GM19238 (cell line): ENCODE data around the gene ACADM.
"Not testable (repeated sequence)": the region's sequence is repeated elsewhere in the genome, so short reads cannot be mapped to it uniquely, and the experiment has no call there.

Source experiments
- DNase-seq: peaks from one replicate; pipeline ENCODE4 v3.0.0; 2011; ENCODE audit warnings: low spot score; ENCODE audit not compliant: insufficient read length

ACADM gene

DNA sequence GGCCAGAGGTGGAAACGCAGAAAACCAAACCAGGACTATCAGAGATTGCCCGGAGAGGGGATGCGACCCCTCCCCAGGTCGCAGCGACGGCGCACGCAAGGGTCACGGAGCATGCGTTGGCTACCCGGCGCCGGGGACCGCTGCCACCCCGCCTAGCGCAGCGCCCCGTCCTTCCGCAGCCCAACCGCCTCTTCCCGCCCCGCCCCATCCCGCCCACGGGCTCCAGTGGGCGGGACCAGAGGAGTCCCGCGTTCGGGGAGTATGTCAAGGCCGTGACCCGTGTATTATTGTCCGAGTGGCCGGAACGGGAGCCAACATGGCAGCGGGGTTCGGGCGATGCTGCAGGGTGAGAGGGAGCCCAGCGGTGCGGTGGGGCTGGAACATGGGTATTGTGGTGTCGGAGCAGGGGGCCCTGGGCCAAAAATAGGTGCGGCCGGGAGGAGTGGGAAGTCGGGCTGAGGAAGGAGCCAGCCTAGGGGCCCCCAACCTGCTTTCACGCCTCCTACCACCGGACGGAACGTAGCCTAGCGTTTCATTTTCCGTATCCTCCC lies at the start of gene ACADM:
Gene ACADM (plus strand): TSS at position 238 of the 551 bp plus-strand sequence. CDS start 79 bp downstream, at position 317.
- peak; percentile 72 for DNase-seq

DNA sequence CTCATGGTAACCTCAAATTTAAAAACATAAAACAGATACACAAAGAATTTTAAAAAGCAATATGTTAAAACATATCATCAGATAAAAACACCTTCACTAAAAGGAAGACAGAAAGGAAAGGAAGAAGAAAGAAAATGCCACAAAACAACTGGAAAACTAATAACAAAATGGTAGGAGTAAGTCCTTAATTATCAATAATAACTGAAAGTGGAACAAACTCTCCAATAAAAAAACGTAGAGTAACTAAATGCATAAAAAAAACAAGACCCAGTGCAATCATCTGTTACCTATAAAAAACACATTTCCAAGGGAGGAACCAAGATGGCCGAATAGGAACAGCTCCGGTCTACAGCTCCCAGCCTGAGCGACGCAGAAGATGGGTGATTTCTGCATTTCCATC lies 47.1 kb upstream of the ACADM start:
- no peak for DNase-seq

DNA sequence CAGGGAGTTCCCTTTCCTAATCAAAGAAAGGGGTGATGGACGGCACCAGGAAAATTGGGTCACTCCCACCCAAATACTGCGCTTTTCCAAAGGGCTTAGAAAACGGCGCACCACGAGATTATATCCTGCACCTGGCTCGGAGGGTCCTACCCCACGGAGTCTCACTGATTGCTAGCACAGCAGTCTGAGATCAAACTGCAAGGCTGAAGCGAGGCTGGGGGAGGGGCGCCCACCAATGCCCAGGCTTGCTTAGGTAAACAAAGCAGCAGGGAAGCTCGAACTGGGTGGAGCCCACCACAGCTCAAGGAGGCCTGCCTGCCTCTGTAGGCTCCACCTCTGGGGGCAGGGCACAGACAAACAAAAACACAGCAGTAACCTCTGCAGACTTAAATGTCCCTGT lies 46.5 kb upstream of the ACADM start:
- not testable (repeated sequence) for DNase-seq

DNA sequence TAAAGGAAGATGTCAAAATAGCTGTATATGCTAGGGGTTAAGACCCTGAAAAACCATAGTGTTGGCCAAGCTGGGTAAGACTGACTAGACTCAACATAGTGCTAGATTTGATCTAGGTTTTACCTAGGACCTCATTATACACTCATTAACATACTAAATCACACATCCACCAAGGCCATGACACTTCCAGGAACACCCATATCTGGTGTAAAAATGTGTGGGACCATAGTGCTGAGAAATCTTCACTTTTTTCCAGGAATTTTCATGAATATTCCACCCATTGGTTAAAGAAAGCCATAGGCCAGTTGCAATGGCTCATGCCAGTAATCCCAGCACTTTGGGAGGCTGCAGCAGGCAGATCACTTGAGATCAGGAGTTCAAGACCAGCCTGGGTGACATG lies 34.0 kb upstream of the ACADM start:
- DNase-seq: no peak

DNA sequence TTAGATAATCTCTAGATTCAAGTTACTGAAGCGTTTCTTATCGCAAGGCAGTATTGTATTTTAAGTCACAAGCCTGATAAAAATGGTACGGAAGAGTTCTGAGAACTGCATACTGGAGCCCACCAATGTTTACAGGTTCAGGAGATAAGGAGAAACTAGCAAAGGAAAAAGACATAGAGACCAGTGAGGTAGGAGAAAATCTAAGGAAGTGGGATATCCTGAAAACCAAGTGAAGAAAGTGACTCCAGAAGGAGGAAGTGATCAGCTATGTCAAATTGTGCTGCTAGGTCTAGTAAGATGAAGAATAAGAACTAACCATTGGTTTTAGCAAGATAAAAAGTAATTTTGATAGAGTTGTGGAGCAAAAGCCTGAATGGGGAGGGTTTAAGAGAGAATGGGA lies 31.0 kb upstream of the ACADM start:
- DNase-seq: no peak

DNA sequence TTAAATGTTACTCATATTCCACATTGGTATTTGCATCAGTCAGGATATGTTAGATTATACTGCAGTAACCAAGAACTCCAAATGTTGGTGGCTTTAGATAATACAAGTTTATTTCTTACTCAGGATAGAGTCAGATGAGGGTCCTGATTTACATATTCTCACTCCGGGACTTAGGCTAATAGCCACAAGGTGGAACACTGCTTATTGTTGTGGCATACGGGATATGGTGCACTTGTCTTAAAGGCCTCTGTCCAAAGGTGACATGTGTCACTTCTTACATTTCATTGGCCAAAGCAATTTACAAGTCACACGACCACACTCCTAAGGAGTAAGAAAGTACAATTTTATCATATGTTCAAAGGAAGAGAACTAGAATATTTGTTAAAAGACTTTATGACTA lies 28.5 kb upstream of the ACADM start:
- DNase-seq: no peak

DNA sequence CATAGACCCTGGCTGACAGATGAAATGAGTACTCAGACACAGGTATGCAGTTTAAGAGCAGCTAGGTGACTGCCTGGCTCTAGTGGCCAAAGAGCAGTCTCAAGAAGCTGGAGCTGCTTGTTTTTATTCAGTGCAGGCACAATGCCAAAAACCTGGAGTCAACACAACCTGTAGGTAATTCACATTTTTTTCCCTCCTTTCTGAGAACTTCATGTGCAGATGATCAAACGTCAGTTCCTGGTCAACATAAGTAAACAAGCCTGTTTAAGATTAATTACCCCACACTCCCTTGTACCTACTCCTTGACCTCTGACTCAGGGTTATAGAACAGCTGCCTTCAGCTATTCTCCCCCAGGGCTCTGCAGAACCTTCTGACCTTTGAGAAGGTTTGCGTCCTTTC lies 17.3 kb upstream of the ACADM start:
- DNase-seq: no peak

DNA sequence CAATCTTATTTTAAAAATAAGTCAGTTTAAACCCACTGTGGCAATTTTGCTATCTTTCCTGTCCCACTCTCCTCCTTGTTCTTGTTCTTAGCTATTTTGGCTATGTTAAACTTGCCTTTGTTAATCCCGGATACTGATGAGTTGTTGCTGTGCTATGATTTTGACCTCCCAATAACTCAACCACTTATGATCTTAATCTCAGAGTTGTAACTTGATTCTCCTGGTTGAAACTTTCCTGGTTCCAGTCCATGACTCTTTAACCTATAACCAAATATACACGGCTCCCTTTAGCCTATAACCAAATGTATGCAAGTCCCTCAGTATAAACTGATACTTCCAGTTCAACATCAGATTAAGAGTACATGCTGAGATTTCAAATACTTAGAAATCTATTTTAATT lies 15.6 kb upstream of the ACADM start:
- DNase-seq: no peak

DNA sequence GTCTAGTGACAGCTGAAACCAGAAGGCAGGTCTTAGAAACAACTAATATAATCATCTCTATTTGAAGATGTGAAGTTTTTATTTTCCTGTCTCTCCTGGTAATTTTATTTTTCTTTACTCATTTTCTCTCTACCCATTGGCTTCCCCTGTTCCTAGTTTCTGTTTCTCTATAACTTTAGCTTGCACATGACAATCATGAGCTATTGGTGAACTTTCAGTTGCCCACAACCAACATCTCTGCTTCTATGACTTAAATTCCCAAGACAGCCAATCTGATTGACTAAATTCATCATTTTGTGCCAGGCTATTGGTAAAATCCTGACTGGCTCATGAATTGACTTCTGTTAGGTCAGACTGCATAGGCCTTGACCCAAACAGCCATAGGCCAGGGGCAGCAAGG lies 13.7 kb upstream of the ACADM start:
- no peak for DNase-seq

DNA sequence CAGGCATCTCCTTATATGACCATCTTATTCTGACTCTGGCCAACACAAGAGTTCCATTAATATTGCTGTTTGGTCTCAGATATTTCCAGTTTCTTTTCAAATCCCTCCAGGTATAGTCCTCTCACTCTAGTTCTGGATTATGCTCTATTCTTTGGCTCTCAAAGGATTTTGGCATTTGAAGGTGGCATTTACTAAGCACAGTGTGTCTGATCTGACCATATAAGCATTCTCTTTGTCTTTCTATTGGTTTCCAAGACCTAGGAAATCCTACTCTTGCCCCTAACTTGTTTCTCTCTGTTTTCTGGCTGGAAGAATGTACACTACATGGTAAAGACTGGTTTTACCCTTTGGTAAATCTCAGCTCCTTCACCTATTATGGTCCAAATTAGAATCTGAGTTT lies 12.7 kb upstream of the ACADM start:
- no peak for DNase-seq

DNA sequence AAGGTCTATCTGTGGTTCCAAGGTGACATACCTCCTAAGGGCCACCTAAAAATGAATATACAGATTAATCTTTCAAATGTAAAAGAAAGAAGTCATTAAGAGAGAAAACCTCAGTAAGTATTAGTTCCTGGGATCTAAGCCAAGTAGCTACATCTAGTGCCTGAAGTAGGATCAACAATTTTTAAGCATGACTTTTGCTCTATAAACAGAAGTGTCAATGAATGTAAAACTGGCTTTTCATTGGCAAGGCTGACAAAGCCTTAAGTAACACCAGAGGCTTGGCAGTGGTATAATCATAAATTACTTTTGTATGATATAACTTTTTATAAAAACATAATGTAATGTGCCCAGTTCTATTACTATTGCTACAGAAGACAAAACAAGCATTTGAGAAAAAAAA lies 12.2 kb upstream of the ACADM start:
- no peak for DNase-seq

DNA sequence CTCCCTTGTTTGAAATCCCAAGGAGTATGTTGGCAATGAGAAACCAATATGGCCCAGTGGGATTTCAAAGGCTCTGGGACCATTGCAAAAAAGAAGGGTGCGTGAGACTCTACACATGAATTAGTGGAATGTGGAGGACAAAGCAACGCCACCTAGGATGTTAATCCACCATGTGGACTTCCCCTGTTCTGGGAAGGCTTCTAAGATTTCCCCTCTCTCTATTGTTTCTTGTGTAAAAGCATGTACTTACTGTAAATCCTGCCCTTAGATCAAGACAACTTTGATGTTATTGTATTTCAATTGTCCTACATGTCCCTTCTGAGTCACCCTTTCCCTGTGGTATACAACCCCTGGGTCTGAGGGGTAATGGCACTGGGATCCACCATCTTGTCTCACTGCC lies 4.7 kb upstream of the ACADM start:
- no peak for DNase-seq

DNA sequence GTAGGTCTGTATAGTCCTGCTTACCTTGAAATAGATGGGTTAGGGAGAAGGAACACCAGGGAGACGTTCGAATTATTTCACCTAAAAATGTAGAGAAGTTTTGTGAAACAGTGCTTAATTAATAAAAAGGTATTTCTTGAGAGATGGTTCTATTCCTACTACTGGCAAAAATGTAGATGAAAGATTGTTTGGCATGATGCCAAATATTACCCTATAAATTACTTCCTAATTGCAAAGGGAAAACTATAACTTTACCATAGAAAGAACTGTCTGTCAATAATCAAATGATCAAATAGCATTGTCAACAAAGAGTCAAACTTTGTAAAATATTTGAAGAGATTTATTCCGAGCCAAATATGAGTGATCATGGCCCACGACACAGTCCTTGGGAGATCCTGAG lies 4.2 kb upstream of the ACADM start:
- DNase-seq: no peak

DNA sequence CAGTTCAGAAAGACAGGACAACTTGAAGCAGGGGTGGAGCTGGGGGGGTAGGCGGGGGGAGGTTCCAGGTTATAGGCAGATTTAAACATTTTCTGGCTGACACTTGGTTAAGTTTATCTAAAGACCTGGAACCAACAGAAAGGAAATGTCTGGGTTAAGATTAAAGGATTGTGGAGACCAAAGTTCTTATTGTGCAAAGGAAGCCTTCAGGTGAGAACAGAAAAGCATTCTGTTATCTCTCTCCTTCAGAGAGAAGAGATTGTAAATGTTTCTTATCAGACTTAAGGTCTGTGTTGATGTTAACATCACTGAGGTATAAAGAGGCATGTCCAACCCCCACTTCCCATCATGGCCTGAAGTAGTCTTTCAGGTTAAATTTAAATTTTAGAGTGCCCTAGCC lies 3.7 kb upstream of the ACADM start:
- DNase-seq: no peak

DNA sequence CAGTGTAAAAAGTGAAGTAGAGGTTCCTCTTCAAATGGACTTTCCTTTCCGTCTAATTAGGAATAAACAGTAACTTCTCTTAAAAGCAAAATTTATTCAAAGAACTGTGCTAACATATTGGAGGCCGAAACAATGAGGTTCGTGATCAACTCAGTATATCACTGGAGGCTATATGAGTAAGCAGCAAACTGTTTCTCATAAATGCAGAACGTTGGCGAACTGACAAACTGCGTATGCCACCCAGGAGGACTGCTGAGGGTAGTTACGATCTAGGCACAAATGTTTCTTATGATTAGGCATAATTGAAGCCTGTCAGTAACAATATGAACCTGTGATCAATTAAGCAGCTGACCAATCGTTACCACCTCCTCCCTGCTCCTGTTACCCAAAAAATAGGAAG lies 2.3 kb upstream of the ACADM start:
- not testable (repeated sequence) for DNase-seq

DNA sequence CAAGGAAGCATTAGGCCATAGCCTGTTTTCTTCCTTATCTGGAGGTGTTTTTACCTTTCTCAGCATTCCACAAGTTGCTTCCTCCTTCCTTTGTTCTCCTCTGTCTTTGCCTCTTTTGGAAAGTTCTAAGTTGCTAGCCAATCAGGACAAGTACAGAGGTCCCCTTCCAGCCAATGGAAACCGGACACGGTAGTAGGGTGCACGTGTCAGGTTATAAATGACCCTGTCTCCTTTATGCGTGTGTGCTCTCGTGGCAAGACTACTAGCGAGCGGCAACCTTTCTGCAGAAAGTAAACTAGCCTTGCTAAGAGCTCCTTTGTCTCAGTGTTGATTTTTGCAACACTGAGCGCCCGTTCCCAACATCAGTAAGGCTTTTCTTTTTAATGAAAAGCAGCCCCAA lies 1.5 kb upstream of the ACADM start:
- DNase-seq: no peak

DNA sequence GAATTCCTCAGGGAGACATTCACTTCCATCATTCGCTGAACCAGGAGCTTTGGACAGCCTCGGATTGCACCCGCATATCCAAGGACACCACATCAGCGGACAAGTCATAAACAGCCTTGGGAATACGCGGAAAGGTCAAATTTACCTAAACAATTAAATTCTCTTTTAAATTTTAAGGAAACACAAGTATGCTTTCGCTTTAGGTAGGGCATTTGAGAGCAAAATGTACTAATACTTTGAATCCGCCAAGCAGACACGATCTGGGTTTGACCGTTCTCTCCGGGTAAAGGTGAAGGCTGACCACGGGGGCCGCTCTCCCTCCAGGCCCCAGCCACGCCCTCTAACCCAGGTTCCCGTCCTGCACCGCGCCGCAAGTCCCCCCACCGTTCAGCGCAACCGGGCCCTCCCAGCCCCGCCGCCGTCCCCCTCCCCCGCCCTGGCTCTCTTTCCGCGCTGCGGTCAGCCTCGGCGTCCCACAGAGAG lies 479 bp upstream of the ACADM start:
- peak; percentile 57 for DNase-seq

DNA sequence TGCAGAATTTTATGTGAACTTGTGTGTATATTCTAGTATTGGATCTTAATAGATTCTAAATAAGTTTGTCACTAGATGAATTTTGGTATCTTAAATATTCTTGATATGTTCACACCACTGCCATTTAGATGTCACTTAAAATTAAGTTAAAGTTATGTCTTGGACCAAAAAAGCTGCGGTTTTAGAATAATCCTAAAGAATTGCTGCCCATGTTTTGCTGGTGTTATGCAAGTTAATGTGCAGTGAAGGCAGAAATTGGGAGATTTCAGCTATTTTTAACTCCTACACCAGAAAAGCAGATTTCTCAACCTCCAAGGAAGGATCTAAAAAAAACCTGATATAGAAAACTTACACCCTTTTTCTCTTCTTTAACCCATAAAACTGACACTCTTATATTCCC lies 757 bp downstream of the ACADM start:
- DNase-seq: no peak

DNA sequence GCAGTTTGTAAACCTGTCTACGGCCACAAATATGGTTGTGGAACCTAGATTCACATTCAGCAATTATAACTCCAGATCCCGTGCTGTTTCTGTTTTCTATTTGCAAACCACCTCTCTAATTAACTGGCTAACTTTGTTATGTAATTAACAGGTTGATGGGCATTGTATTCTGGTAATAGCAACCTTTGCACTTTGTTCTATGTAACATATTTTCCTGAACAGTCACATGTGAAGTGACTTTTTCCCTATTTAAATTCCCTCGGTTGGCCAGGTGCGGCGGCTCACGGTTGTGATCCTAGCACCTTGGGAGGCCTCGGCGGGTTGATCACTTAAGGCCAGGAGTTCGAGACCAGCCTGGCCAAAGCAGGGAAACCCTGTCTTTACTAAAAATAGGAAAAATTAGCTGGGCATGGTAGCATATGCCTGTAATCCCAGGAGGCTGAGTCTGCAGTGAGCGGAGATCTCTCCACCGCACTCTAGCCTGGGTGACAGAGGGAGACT lies 1.4 kb downstream of the ACADM start:
- no peak for DNase-seq

DNA sequence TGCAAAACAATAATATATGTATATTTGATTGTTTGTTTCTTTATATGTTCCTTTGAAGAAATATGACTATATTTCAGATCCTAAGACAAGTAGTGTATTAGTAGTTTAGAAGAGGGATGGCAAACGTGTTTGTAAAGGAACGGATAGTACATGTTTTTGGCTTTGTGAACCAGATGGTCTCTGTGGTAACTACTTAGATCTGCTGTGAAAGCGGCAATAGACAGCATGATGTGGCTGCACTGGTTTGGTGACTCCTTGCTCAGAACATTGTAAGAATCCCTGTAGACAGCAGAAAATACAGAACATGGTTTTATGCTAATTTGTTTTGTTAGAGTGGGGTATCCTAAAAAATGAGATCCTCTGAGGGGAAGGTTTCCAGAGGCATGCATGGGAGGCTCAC lies 3.1 kb downstream of the ACADM start:
- no peak for DNase-seq

DNA sequence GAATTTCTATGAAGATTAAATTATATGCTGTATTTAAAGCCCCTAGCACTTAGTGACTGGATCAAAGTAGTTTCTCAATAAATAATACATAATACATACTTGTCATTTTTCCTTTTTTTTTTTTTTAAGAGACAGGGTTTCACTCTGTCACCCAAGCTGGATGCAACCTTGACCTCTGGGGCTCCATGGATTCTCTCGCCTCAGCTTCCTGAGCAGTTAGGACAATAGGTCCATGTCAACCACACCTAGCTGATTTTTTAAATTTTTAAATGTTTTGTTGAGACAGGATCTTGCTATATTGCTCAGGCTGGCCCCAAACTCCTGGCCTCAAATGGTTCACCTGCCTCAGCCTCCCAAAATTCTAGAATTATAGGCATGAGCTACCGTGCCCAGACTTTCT lies 5.9 kb downstream of the ACADM start:
- no peak for DNase-seq

DNA sequence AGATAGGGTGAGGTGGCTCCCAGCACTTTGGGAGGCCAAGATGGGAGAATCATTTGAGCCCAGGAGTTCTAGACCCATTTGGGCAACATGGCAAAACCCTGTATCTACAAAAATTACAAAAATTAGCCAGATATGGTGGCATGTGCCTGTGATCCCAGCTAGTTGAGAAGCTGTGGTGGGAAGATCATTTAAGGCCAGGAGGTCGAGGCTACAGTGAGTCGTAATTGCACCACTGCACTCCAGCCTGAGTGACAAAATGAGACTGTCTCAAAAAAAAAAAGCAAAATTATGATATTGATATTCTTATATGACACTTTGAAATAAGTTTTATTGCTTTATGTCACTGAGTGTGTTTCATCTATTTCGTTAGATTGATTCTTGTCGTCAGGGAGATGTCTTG lies 7.4 kb downstream of the ACADM start:
- no peak for DNase-seq

DNA sequence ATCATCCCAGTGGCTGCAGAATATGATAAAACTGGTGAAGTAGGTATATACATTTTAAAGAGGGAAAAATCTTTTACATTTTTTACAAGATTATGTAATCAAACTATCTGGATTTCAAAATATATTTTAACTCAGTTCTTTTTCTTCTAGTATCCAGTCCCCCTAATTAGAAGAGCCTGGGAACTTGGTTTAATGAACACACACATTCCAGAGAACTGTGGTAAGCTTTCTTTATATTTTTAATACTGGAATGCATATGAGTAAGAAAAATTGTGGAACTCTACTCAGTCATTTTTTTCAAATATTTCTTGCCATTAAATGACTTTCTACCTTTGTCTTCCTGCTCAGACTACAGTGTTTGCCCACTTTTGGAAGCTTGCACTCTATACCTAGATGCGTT lies 8.2 kb downstream of the ACADM start:
- no peak for DNase-seq

DNA sequence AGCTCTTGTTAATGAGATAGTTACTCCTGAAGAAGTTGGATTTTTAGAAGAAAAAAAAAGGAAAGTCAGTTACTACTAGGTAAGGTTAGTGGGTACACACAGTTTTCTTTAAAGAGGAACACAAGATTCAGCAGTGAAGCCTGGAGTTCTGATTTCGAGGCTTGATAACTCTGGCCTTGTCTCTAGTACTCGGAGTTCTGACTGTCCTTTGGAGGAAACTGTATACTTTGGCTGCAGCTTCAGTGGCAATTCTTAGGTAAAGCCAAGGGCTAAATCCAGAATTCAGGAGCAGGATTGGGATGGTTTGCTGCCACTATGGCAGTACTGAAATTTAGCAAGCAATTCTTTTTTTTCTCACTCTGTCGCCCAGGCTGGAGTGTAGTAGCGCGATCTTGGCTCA lies 9.2 kb downstream of the ACADM start:
- no peak for DNase-seq
